SK-N-SH treated with all-trans-retinoic acid at 6 μM for 48 hours (cell line): ENCODE data around the gene CACNA2D3.
"Not testable (repeated sequence)": the region's sequence is repeated elsewhere in the genome, so short reads cannot be mapped to it uniquely, and the experiment has no call there.

Experiments used
- PATZ1 ChIP-seq: fragments of 250-450 bp; sonication (Bioruptor Pico); IDR thresholded peaks from 2 replicates; pipeline ENCODE4 v1.8.0; 2020; ENCODE audit warnings: mild to moderate bottlenecking, moderate library complexity, borderline replicate concordance
- ZFP3 ChIP-seq: fragments of 250-450 bp; sonication (Bioruptor Pico); IDR thresholded peaks from 2 replicates; pipeline ENCODE4 v1.5.0; 2020; ENCODE audit warnings: mild to moderate bottlenecking, moderate library complexity
- ZFP30 ChIP-seq: fragments of 450-650 bp; formaldehyde crosslinking; IDR thresholded peaks from 2 replicates; pipeline ENCODE4 v1.5.0; 2022; ENCODE audit warnings: mild to moderate bottlenecking, moderate library complexity

DNA sequence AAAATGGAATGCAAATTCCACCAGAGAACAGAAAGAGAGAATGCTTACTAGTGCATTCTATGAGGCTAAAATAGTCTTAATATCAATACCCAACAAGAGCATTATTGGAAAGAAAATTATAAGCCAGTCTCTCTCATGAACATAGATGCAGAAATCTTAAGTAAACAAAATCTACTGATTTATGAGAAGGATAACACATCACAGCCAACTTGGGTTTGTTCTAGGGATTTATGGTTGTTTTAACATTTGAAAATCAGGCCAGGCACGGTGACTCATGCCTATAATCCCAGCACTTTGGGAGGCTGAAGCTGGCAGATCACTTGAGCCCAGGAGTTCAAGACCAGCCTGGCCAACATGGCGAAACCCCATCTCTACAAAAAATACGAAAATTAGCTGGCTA is 989.6 kb downstream of the CACNA2D3 start:
- TF ChIP-seq ZFP3 (CRISPR knock-in tag); ZFP30 (CRISPR knock-in tag); PATZ1: not testable (repeated sequence)
